Measurements from ENCODE around the gene PTMS. TPM values are rescaled to one million over a fixed set of nuclear protein-coding genes. Genes with fewer than 3 reads are reported as not detected.

Gene PTMS
- total RNA-seq, 1 experiment from 2014 or later, result 62.9 TPM

GRCh38 chr12:6782119-6782518 lies 16.0 kb downstream of the PTMS start:
- Mint-ChIP-seq H3K4me1 (ENCODE audit: low read depth, unreplicated experiment) (peaks cover 17% of the 10 kb centered on the region), H3K27me3 (ENCODE audit: unreplicated experiment) (peaks cover 35% of the 10 kb centered on the region), H3K9me3 (ENCODE audit: low read depth, unreplicated experiment) (no peaks in the 10 kb centered on the region), H3K27ac (ENCODE audit: unreplicated experiment) (no peak overlapping the region), H3K36me3 (ENCODE audit: insufficient read depth, unreplicated experiment) (no peaks in the 10 kb centered on the region), H3K4me3 (ENCODE audit: low read depth, unreplicated experiment) (no peak overlapping the region)
- intact Hi-C loops (cut with micrococcal nuclease; ENCODE audit: unreplicated experiment), result no loop called here
- DNase-seq, result no peak
- CTCF ChIA-PET, result interaction anchor here (0.6 to 1.8 kb wide), 3 partner anchors 16 to 236 kb away, joined by 4 to 7 read pairs (median 5); partner anchors contain the start of genes MLF2 and PTMS
- TF ChIP-seq, protein P1, sequence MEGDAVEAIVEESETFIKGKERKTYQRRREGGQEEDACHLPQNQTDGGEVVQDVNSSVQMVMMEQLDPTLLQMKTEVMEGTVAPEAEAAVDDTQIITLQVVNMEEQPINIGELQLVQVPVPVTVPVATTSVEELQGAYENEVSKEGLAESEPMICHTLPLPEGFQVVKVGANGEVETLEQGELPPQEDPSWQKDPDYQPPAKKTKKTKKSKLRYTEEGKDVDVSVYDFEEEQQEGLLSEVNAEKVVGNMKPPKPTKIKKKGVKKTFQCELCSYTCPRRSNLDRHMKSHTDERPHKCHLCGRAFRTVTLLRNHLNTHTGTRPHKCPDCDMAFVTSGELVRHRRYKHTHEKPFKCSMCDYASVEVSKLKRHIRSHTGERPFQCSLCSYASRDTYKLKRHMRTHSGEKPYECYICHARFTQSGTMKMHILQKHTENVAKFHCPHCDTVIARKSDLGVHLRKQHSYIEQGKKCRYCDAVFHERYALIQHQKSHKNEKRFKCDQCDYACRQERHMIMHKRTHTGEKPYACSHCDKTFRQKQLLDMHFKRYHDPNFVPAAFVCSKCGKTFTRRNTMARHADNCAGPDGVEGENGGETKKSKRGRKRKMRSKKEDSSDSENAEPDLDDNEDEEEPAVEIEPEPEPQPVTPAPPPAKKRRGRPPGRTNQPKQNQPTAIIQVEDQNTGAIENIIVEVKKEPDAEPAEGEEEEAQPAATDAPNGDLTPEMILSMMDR (IDR thresholded peaks at IDR 0.05; ENCODE audit: unreplicated experiment), result no peak
- no TSS peak for BruUV-seq (replicated peaks)

DNA sequence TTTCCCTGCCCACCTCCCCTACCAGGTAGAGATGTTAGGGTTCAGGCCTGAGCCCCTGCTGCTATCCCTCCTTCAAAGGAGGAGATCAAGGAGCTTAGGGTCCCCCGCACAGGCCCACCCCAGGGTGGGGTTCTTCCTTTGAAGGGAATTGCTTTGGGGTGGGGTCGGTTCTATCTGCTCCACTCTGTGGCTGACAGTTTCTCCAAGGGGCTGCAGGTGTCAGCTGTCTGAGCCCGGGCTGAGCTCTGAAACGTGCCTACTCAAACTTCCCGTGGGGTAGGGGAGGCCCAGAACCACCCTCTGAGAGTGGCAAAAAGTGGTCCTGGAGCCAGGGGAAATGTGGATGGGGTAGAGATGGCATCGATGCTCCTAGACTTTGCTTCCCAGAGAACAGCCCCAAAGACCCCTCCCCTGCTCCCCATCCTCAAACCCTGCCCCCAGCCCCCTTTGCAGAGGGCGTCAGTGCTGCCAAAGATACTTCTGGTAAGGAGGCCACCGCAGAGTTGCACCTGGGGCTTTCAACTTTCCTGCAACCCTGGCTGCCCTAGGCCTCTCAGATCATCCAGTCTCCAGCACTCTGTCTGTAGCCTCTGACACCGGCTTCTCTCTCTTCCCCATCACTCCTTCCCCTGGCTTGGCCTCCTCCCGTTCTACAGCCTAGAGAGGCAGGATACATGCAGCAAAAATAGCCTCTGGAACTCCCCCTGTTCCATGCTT lies 16.8 kb downstream of the PTMS start:
- TF ChIP-seq, protein P1 (IDR thresholded peaks at IDR 0.05; ENCODE audit: unreplicated experiment), result no peak
- no peak for DNase-seq
- H3K9me3 Mint-ChIP-seq (ENCODE audit: low read depth, unreplicated experiment), result no peaks in the 10 kb centered on the region
- BruUV-seq (replicated peaks), result no TSS peak
- H3K27me3 Mint-ChIP-seq (ENCODE audit: unreplicated experiment), result peaks cover 28% of the 10 kb centered on the region
- no peak overlapping the region for H3K4me3 Mint-ChIP-seq (ENCODE audit: low read depth, unreplicated experiment)
- CTCF ChIA-PET, result no interaction called here
- intact Hi-C loops (cut with micrococcal nuclease; ENCODE audit: unreplicated experiment), result no loop called here
- H3K27ac Mint-ChIP-seq (ENCODE audit: unreplicated experiment), result no peak overlapping the region
- peaks cover 17% of the 10 kb centered on the region for H3K4me1 Mint-ChIP-seq (ENCODE audit: low read depth, unreplicated experiment)
- no peaks in the 10 kb centered on the region for H3K36me3 Mint-ChIP-seq (ENCODE audit: insufficient read depth, unreplicated experiment)

DNA sequence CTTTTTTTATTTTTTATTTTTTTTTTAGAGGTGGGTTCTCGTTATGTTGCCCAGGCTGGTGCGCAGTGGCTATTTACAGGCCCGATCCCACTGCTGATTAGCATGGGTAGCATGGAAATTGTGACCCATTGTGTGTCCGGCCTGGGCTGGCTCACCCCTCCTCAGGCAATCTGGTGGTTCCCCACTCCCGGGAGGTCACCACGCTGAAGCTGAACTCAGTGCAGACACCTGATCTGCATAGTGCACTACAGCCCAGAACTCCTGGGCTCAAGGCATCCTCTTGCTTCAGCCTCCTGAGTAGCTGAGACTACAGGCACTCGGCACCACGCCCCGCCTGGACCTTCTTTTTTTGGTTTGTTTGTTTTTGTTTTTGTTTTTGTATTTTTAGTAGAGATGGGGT lies 17.7 kb downstream of the PTMS start:
- BruUV-seq (replicated peaks), result no TSS peak
- Mint-ChIP-seq H3K27ac (ENCODE audit: unreplicated experiment) (no peak overlapping the region), H3K9me3 (ENCODE audit: low read depth, unreplicated experiment) (no peaks in the 10 kb centered on the region), H3K4me3 (ENCODE audit: low read depth, unreplicated experiment) (no peak overlapping the region), H3K36me3 (ENCODE audit: insufficient read depth, unreplicated experiment) (no peaks in the 10 kb centered on the region), H3K27me3 (ENCODE audit: unreplicated experiment) (peaks cover 28% of the 10 kb centered on the region), H3K4me1 (ENCODE audit: low read depth, unreplicated experiment) (peaks cover 9% of the 10 kb centered on the region)
- CTCF ChIA-PET, result no interaction called here
- intact Hi-C loops (cut with micrococcal nuclease; ENCODE audit: unreplicated experiment), result no loop called here
- DNase-seq, result no peak
- TF ChIP-seq, protein P1 (IDR thresholded peaks at IDR 0.05; ENCODE audit: unreplicated experiment), result no peak

DNA sequence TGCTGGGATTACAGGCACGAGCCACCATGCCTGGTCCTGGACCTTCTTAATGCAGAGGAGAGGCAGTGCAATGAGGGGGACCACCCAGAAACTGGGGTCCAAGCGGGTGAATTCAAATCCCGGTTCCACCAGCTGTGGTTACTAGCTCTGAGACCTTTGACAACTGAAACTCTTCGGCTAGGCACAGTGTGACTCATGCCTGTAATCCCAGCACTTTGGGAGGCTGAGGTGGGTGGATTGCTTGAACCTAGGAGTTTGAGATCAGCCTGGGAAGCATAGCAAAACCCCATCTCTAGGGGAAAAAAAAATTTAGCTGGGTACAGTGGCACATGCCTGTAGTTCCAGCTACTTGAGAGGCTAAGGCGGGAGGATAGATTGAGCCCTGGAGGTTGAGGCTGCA lies 18.1 kb downstream of the PTMS start:
- Mint-ChIP-seq H3K27ac (ENCODE audit: unreplicated experiment) (no peak overlapping the region), H3K36me3 (ENCODE audit: insufficient read depth, unreplicated experiment) (no peaks in the 10 kb centered on the region), H3K27me3 (ENCODE audit: unreplicated experiment) (peaks cover 28% of the 10 kb centered on the region), H3K4me3 (ENCODE audit: low read depth, unreplicated experiment) (no peak overlapping the region), H3K4me1 (ENCODE audit: low read depth, unreplicated experiment) (peaks cover 4% of the 10 kb centered on the region), H3K9me3 (ENCODE audit: low read depth, unreplicated experiment) (no peaks in the 10 kb centered on the region)
- DNase-seq, result no peak
- TF ChIP-seq, protein P1 (IDR thresholded peaks at IDR 0.05; ENCODE audit: unreplicated experiment), result no peak
- no TSS peak for BruUV-seq (replicated peaks)
- intact Hi-C loops (cut with micrococcal nuclease; ENCODE audit: unreplicated experiment), result no loop called here
- CTCF ChIA-PET, result no interaction called here

All from Calu3 (cell line).